Mesendoderm (in vitro differentiated cells): ENCODE measurements around the gene DPCD.
"Not testable (repeated sequence)": the region's sequence is repeated elsewhere in the genome, so short reads cannot be mapped to it uniquely, and the experiment has no call there.

ENCODE experiments used
- DNase-seq: peaks from one replicate; pipeline ENCODE4 v3.0.0; 2013
- H2AK5ac ChIP-seq: 2 replicates; pipeline ENCODE4 v1.6.1; 2013; ENCODE audit warnings: low read length, inconsistent platforms
- H2BK120ac ChIP-seq: 2 replicates; pipeline ENCODE4 v1.6.1; 2013; ENCODE audit warnings: low read depth, mild to moderate bottlenecking, low read length, moderate library complexity, mixed read lengths
- H2BK15ac ChIP-seq: replicated peaks from 2 replicates; pipeline ENCODE4 v1.6.1; 2013; ENCODE audit warnings: low read depth, mild to moderate bottlenecking, moderate library complexity
- H2BK5ac ChIP-seq: 2 replicates; pipeline ENCODE4 v1.6.1; 2013; ENCODE audit warnings: low read length, inconsistent platforms
- H3K18ac ChIP-seq: 2 replicates; pipeline ENCODE4 v1.6.1; 2013; ENCODE audit warnings: mild to moderate bottlenecking, low read length, mixed read lengths
- H3K23ac ChIP-seq: one replicate; pipeline ENCODE4 v1.6.1; 2013; ENCODE audit warnings: low read length
- H3K27ac ChIP-seq: 2 replicates; pipeline ENCODE4 v1.5.1; 2013; ENCODE audit warnings: low read depth, mild to moderate bottlenecking, inconsistent platforms, low read length, moderate library complexity
- H3K27me3 ChIP-seq: 2 replicates; pipeline ENCODE4 v1.6.1; 2013; ENCODE audit warnings: low read length, control low read depth, mild to moderate bottlenecking, inconsistent platforms; ENCODE audit not compliant: insufficient read depth, poor library complexity
- H3K36me3 ChIP-seq: 2 replicates; pipeline ENCODE4 v1.6.1; 2013; ENCODE audit warnings: low read length, inconsistent platforms; ENCODE audit not compliant: control insufficient read depth, insufficient read depth
- H3K4ac ChIP-seq: one replicate; pipeline ENCODE4 v1.6.1; 2013; ENCODE audit warnings: low read depth, mild to moderate bottlenecking, low read length, moderate library complexity
- H3K4me1 ChIP-seq: 2 replicates; pipeline ENCODE4 v1.6.1; 2013; ENCODE audit warnings: low read depth, low read length, inconsistent platforms; ENCODE audit not compliant: control insufficient read depth
- H3K4me2 ChIP-seq: 2 replicates; pipeline ENCODE4 v1.6.1; 2013; ENCODE audit warnings: low read length
- H3K4me3 ChIP-seq: 2 replicates; pipeline ENCODE4 v1.5.1; 2013; ENCODE audit warnings: mild to moderate bottlenecking, low read length
- H3K56ac ChIP-seq: one replicate; pipeline ENCODE4 v1.6.1; 2013; ENCODE audit warnings: low read length
- H3K79me1 ChIP-seq: 2 replicates; pipeline ENCODE4 v1.6.1; 2013; ENCODE audit warnings: low read length, inconsistent platforms
- H3K79me2 ChIP-seq: 2 replicates; pipeline ENCODE4 v1.6.1; 2013; ENCODE audit warnings: mild to moderate bottlenecking, low read length; ENCODE audit not compliant: control insufficient read depth, insufficient read depth
- H3K9ac ChIP-seq: 2 replicates; pipeline ENCODE4 v1.6.1; 2013; ENCODE audit warnings: low read length, inconsistent platforms
- H4K5ac ChIP-seq: one replicate; pipeline ENCODE4 v1.6.1; 2013; ENCODE audit warnings: low read length
- H4K8ac ChIP-seq: one replicate; pipeline ENCODE4 v1.6.1; 2013; ENCODE audit warnings: low read depth, mild to moderate bottlenecking, control low read depth, low read length, moderate library complexity
- WGBS: extraction: QIAGEN DNeasy Blood & Tissue Kit; methylation state at CpG from one replicate; pipeline ENCODE4 v1.1.7; 2013; ENCODE audit warnings: low lambda C conversion rate, missing lambda C conversion rate; ENCODE audit not compliant: insufficient coverage; ENCODE audit errors: extremely low coverage; 5-methylcytosine and 5-hydroxymethylcytosine counted together

Gene DPCD

DNA sequence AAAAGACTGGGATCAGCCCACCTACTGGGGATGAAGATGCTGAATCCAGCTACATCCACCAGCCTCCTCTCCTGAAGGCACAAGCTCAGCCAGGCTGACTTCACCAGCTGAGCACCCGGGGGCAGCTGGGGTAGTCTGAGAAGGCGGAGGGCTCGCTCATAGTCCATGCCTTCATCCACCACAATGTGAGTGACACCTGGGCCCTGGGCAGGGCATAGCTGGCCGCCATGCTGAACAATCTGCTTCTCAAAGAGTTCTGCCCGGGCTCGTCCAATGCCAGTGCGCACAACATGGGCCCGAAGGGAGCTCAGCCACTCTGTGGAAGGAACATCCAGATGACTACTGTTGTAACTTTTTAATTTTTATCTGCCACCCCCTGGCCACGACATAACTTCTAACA lies 2.3 kb upstream of the DPCD start:
- H3K27me3 ChIP-seq: no peaks in the 10 kb centered on the region
- no peak overlapping the region for H2BK15ac ChIP-seq
- H3K27ac ChIP-seq: no peak overlapping the region
- no CpG with 5 or more reads among the region's 9 CpGs for WGBS
- H2BK5ac ChIP-seq: no peak overlapping the region
- no peak overlapping the region for H3K4me3 ChIP-seq
- H3K56ac ChIP-seq: no peak overlapping the region
- H3K4me2 ChIP-seq: no peak overlapping the region
- no peak overlapping the region for H3K4ac ChIP-seq
- H3K23ac ChIP-seq: no peak overlapping the region
- no peak overlapping the region for H4K8ac ChIP-seq
- no peak overlapping the region for H2AK5ac ChIP-seq
- DNase-seq: no peak
- no peak overlapping the region for H4K5ac ChIP-seq
- no peak overlapping the region for H2BK120ac ChIP-seq
- peaks cover 6% of the 10 kb centered on the region for H3K4me1 ChIP-seq
- H3K18ac ChIP-seq: no peak overlapping the region
- H3K79me1 ChIP-seq: peaks cover 7% of the 10 kb centered on the region
- H3K79me2 ChIP-seq: peaks cover 4% of the 10 kb centered on the region
- no peak overlapping the region for H3K9ac ChIP-seq
- peaks cover 3% of the 10 kb centered on the region for H3K36me3 ChIP-seq

- Histone ChIP-seq H3K56ac (no peak overlapping the region), H3K4me1 (peaks cover 6% of the 10 kb centered on the region), H3K18ac (no peak overlapping the region), H3K27ac (no peak overlapping the region), H3K4me3 (no peak overlapping the region), H3K9ac (peak overlapping the region; percentile 65), H3K79me1 (peaks cover 7% of the 10 kb centered on the region), H3K23ac (no peak overlapping the region), H3K36me3 (no peaks in the 10 kb centered on the region), H3K79me2 (peaks cover 4% of the 10 kb centered on the region), H3K4ac (no peak overlapping the region), H4K8ac (no peak overlapping the region), H3K4me2 (no peak overlapping the region), H2BK15ac (no peak overlapping the region), H3K27me3 (no peaks in the 10 kb centered on the region), H4K5ac (no peak overlapping the region), H2BK5ac (no peak overlapping the region), H2AK5ac (no peak overlapping the region), H2BK120ac (no peak overlapping the region)
- WGBS: no CpG with 5 or more reads among the region's 5 CpGs
- peak; percentile 44 for DNase-seq
These were observed 758 bp downstream of the DPCD start for GRCh38 chr10:101588879-101589278.

DNA sequence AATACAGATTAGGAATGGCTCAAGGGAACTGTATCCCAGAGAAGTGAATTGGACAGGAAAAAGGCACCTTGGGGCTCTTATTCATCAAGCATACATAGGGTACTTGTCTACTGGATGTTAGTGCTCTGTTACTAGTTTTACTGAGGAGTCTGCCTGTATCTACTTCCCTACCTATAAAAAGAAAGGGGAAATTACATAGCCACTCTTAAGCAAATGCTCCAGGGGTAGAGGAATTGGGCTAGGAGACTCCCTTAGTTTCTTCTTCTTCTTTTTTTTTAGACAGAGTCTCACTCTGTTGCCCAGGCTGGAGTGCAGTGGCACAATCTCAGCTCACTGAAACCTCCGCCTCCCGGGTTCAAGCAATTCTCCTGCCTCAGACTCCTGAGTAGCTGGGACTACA lies 5.2 kb downstream of the DPCD start:
- not testable (repeated sequence) for DNase-seq, H4K5ac ChIP-seq, H3K4me1 ChIP-seq, H2BK15ac ChIP-seq, H3K27ac ChIP-seq, H3K79me1 ChIP-seq, H2BK120ac ChIP-seq, H4K8ac ChIP-seq, H3K27me3 ChIP-seq, H3K4me3 ChIP-seq, H2BK5ac ChIP-seq, H3K36me3 ChIP-seq, H3K4ac ChIP-seq, H3K56ac ChIP-seq, H3K23ac ChIP-seq, H3K9ac ChIP-seq, H3K4me2 ChIP-seq, H3K18ac ChIP-seq, H2AK5ac ChIP-seq, H3K79me2 ChIP-seq
- WGBS: no CpG with 5 or more reads among the region's 2 CpGs

DNA sequence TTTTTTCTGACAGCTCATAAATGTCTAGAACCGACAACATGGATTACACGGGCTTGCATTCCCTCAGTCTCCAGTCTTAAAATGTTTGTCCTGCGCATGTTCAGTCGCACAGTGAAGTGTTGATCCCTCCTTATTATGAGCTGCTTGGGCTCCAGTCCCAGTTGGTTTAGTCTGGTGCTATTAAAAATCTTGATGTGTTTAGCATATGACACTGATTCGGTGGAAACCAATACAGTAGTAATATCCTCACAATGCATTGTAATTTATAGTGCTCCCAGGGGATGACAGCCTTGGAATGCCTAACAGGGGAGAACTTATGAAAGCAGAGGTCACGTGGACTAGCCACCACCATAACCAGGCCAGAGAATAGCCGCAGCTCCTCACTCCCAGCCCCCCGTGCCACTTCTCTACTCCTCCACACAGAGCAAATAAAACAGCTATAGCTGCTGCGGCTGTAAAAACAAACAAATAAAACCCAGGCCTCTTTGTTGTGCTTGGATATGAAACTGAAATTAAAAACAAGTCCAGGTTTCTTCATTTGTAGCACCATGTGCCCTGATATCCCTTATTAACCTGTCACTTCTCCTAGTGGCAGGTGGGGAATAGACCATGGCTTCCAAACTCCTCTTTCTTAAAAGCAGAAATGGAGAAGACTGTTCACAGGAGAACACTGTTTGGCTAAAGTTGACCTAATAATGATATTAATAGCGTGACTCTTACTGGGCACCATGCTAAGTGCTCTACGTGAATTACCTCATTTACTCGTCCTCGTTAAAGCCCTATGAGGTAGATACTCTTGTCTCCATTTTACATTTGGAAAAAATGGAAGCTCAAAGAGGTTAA lies 7.7 kb downstream of the DPCD start:
- H3K4me1 ChIP-seq: no peaks in the 10 kb centered on the region
- H2BK120ac ChIP-seq: no peak overlapping the region
- no CpG with 5 or more reads among the region's 13 CpGs for WGBS
- H3K36me3 ChIP-seq: no peaks in the 10 kb centered on the region
- H3K56ac ChIP-seq: no peak overlapping the region
- no peak overlapping the region for H3K23ac ChIP-seq
- H3K79me2 ChIP-seq: no peaks in the 10 kb centered on the region
- no peaks in the 10 kb centered on the region for H3K27me3 ChIP-seq
- no peak overlapping the region for H3K18ac ChIP-seq
- no peak overlapping the region for H3K27ac ChIP-seq
- H3K9ac ChIP-seq: no peak overlapping the region
- no peaks in the 10 kb centered on the region for H3K79me1 ChIP-seq
- no peak for DNase-seq
- no peak overlapping the region for H2BK15ac ChIP-seq
- H3K4me3 ChIP-seq: no peak overlapping the region
- no peak overlapping the region for H3K4ac ChIP-seq
- H3K4me2 ChIP-seq: no peak overlapping the region
- no peak overlapping the region for H4K5ac ChIP-seq
- H4K8ac ChIP-seq: no peak overlapping the region
- no peak overlapping the region for H2BK5ac ChIP-seq
- H2AK5ac ChIP-seq: no peak overlapping the region

DNA sequence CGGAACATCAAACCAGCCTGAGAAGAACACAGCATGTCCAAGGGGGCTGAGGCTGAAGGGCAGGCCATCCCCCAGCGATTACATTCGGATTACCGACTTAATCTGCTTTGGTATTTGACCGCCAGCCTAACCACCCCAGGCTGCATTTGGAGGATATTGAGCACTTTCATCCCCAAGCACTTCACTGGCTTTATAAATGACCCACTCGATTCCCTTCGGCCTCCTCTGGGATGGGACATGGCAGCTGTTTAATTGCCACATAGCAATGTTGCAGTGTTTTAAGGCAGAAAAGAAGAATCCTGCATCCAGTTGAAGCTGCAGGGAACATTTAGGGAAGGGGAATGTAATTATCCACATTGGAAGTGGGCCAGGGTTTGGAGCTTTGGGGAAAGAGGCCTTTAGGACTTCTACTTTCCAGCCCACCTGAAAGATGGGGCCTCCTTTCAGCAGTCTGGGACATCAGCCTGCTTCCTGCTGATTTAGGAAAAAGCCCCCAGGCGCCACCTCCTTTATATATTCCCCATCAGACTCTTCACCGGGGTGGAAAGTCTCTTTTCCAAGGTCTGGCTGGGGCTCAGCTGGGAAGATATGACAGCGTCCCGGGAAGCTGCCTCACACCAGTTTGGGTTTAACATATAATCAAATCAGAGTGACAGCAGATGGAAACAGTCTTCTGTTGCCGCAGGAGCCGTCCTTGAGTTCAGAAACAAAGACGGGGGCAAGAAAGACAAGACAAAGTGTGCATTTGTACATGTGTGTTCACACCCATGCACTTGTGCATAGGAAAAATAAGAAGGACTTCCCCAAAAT lies 9.2 kb downstream of the DPCD start:
- no CpG with 5 or more reads among the region's 14 CpGs for WGBS
- Histone ChIP-seq H2BK5ac (no peak overlapping the region), H3K27me3 (no peaks in the 10 kb centered on the region), H3K36me3 (no peaks in the 10 kb centered on the region), H2BK15ac (no peak overlapping the region), H3K79me1 (no peaks in the 10 kb centered on the region), H4K8ac (no peak overlapping the region), H2BK120ac (no peak overlapping the region), H3K4me3 (no peak overlapping the region), H3K4me1 (no peaks in the 10 kb centered on the region), H3K4ac (no peak overlapping the region), H3K23ac (no peak overlapping the region), H3K9ac (no peak overlapping the region), H4K5ac (no peak overlapping the region), H3K56ac (no peak overlapping the region), H2AK5ac (no peak overlapping the region), H3K79me2 (no peaks in the 10 kb centered on the region), H3K4me2 (no peak overlapping the region), H3K18ac (no peak overlapping the region), H3K27ac (peak overlapping the region; percentile 18)
- DNase-seq: peak; percentile 42
